GM18511 (cell line): ENCODE results near the gene SCRN2.

Source experiments
- ATAC-seq: cut with Tn5 transposase; IDR thresholded peaks from one replicate; pipeline ENCODE4 v1.9.1; 2021; ENCODE audit warnings: mild to moderate bottlenecking, moderate library complexity; ENCODE audit not compliant: unreplicated experiment

Gene SCRN2

GRCh38 chr17:47872019-47872650 lies 31.1 kb upstream of the SCRN2 start:
- no peak for ATAC-seq

- ATAC-seq = no peak
Observed at GRCh38 chr17:47871048-47871447, 30.0 kb upstream of the SCRN2 start.

GRCh38 chr17:47870056-47870455 lies 29.0 kb upstream of the SCRN2 start:
- no peak for ATAC-seq

GRCh38 chr17:47869114-47869513 lies 28.0 kb upstream of the SCRN2 start:
- ATAC-seq = no peak

GRCh38 chr17:47867813-47868533 lies 26.9 kb upstream of the SCRN2 start:
- ATAC-seq = no peak

GRCh38 chr17:47866941-47867340 lies 25.9 kb upstream of the SCRN2 start:
- ATAC-seq = no peak

GRCh38 chr17:47864791-47865216 lies 23.7 kb upstream of the SCRN2 start:
- ATAC-seq = no peak

GRCh38 chr17:47862621-47863440 lies 21.8 kb upstream of the SCRN2 start:
- ATAC-seq = no peak

GRCh38 chr17:47860386-47860785 lies 19.3 kb upstream of the SCRN2 start:
- ATAC-seq = no peak

- no peak for ATAC-seq
Observed at GRCh38 chr17:47857551-47858455, 16.7 kb upstream of the SCRN2 start.

- no peak for ATAC-seq
Observed at GRCh38 chr17:47856830-47857229, 15.8 kb upstream of the SCRN2 start.

- no peak for ATAC-seq
Observed at GRCh38 chr17:47855737-47856136, 14.7 kb upstream of the SCRN2 start.

- no peak for ATAC-seq
Observed at GRCh38 chr17:47853616-47854015, 12.5 kb upstream of the SCRN2 start.

- ATAC-seq = no peak
Observed at GRCh38 chr17:47852113-47852949, 11.3 kb upstream of the SCRN2 start.

GRCh38 chr17:47851764-47852112 lies 10.7 kb upstream of the SCRN2 start:
- ATAC-seq = no peak

- no peak for ATAC-seq
Observed at GRCh38 chr17:47850692-47851573, 9.9 kb upstream of the SCRN2 start, which contains the start of gene SP6. Gene SP6, minus strand, starts transcription at chr17:47851163. Its CDS starts 2,734 bp downstream, at chr17:47848429.

- ATAC-seq = no peak
Observed at GRCh38 chr17:47850373-47850691, 9.3 kb upstream of the SCRN2 start.

GRCh38 chr17:47848198-47848513 lies 7.1 kb upstream of the SCRN2 start:
- ATAC-seq = no peak
